ENCODE data around the gene EFNA5. TPM values are rescaled to one million over a fixed set of nuclear protein-coding genes. Genes with fewer than 3 reads are reported as not detected.

EFNA5 gene
- total RNA-seq, 1 experiment from 2014 or later: 216 TPM

GRCh38 chr5:107539726-107540330 lies 130.9 kb downstream of the EFNA5 start:
- no peak overlapping the region for H3K4me3 Mint-ChIP-seq (ENCODE audit: low read depth, unreplicated experiment)
- H3K9me3 Mint-ChIP-seq (ENCODE audit: low read depth, unreplicated experiment): no peaks in the 10 kb centered on the region
- no TSS peak for BruUV-seq (replicated peaks)
- DNase-seq: no peak
- no peaks in the 10 kb centered on the region for H3K27me3 Mint-ChIP-seq (ENCODE audit: unreplicated experiment)
- peak overlapping the region; percentile 76 for H3K27ac Mint-ChIP-seq (ENCODE audit: unreplicated experiment)
- CTCF ChIA-PET: interaction anchor here (0.6 to 0.8 kb wide), 2 partner anchors 114 to 605 kb away, joined by 3 read pairs; no protein-coding TSS in a partner anchor
- no peak for TF ChIP-seq CTCF (IDR thresholded peaks at IDR 0.05; ENCODE audit: unreplicated experiment)
- intact Hi-C loops (cut with micrococcal nuclease; ENCODE audit: unreplicated experiment): no loop called here
- peaks cover 51% of the 10 kb centered on the region for H3K36me3 Mint-ChIP-seq (ENCODE audit: insufficient read depth, unreplicated experiment)
- H3K4me1 Mint-ChIP-seq (ENCODE audit: low read depth, unreplicated experiment): peaks cover 87% of the 10 kb centered on the region

GRCh38 chr5:107538805-107539445 lies 131.8 kb downstream of the EFNA5 start:
- CTCF ChIA-PET: interaction anchor here (0.7 to 2.2 kb wide), 3 partner anchors 15 to 113 kb away, joined by 3 to 9 read pairs (median 3); no protein-coding TSS in a partner anchor
- Mint-ChIP-seq H3K36me3 (ENCODE audit: insufficient read depth, unreplicated experiment) (peaks cover 45% of the 10 kb centered on the region), H3K4me1 (ENCODE audit: low read depth, unreplicated experiment) (peaks cover 87% of the 10 kb centered on the region), H3K27me3 (ENCODE audit: unreplicated experiment) (no peaks in the 10 kb centered on the region), H3K9me3 (ENCODE audit: low read depth, unreplicated experiment) (no peaks in the 10 kb centered on the region), H3K27ac (ENCODE audit: unreplicated experiment) (peak overlapping the region; percentile 46), H3K4me3 (ENCODE audit: low read depth, unreplicated experiment) (no peak overlapping the region)
- DNase-seq: no peak
- intact Hi-C loops (cut with micrococcal nuclease; ENCODE audit: unreplicated experiment): no loop called here
- BruUV-seq (replicated peaks): no TSS peak
- TF ChIP-seq CTCF (IDR thresholded peaks at IDR 0.05; ENCODE audit: unreplicated experiment): no peak

DNA sequence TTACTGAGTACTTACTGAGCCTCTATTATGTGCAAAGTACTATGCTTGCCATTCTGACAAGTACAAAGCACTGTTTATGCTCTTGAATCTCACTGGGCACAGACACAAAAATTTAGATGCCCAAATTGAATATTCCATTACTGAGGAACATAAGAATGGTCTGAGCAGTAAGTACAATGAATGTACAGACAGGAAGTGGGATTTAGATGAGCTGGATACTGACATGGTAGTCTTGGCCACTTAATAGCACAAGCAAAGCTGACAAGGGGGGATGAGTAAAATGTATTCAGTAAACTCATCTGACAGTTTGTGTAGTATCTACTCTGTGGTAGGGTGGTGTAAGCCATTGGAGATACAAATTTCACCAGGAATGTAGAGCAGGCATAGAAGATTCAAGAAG lies 132.4 kb downstream of the EFNA5 start:
- Mint-ChIP-seq H3K27ac (ENCODE audit: unreplicated experiment) (peak overlapping the region; percentile 46), H3K27me3 (ENCODE audit: unreplicated experiment) (no peaks in the 10 kb centered on the region), H3K9me3 (ENCODE audit: low read depth, unreplicated experiment) (no peaks in the 10 kb centered on the region), H3K4me1 (ENCODE audit: low read depth, unreplicated experiment) (peaks cover 87% of the 10 kb centered on the region), H3K36me3 (ENCODE audit: insufficient read depth, unreplicated experiment) (peaks cover 46% of the 10 kb centered on the region), H3K4me3 (ENCODE audit: low read depth, unreplicated experiment) (no peak overlapping the region)
- BruUV-seq (replicated peaks): no TSS peak
- intact Hi-C loops (cut with micrococcal nuclease; ENCODE audit: unreplicated experiment): no loop called here
- no peak for DNase-seq
- CTCF ChIA-PET: interaction anchor here (0.7 to 2.2 kb wide), 2 partner anchors 14 to 63 kb away, joined by 3 to 9 read pairs; no protein-coding TSS in a partner anchor
- no peak for TF ChIP-seq CTCF (IDR thresholded peaks at IDR 0.05; ENCODE audit: unreplicated experiment)

- H3K36me3 Mint-ChIP-seq (ENCODE audit: insufficient read depth, unreplicated experiment): peaks cover 29% of the 10 kb centered on the region
- no peak for TF ChIP-seq CTCF (IDR thresholded peaks at IDR 0.05; ENCODE audit: unreplicated experiment)
- CTCF ChIA-PET: no interaction called here
- H3K9me3 Mint-ChIP-seq (ENCODE audit: low read depth, unreplicated experiment): no peaks in the 10 kb centered on the region
- no peak overlapping the region for H3K4me3 Mint-ChIP-seq (ENCODE audit: low read depth, unreplicated experiment)
- DNase-seq: no peak
- H3K4me1 Mint-ChIP-seq (ENCODE audit: low read depth, unreplicated experiment): peaks cover 90% of the 10 kb centered on the region
- H3K27me3 Mint-ChIP-seq (ENCODE audit: unreplicated experiment): no peaks in the 10 kb centered on the region
- BruUV-seq (replicated peaks): no TSS peak
- intact Hi-C loops (cut with micrococcal nuclease; ENCODE audit: unreplicated experiment): no loop called here
- peak overlapping the region; percentile 21 for H3K27ac Mint-ChIP-seq (ENCODE audit: unreplicated experiment)
These were observed 134.9 kb downstream of the EFNA5 start for GRCh38 chr5:107535849-107536248.

All from Calu3 (cell line).